K562 (cell line): Measurements from ENCODE around the gene HOXB1. TPM values are rescaled to one million over a fixed set of nuclear protein-coding genes. Genes with fewer than 3 reads are reported as not detected.
A peak's percentile ranks its signal among the peaks of the same experiment; 100 is the strongest.

Source experiments
- ARID3A ChIP-seq: IDR thresholded peaks from 2 replicates; pipeline ENCODE4 v1.6.1; 2012; ENCODE audit warnings: low read depth, low read length, improper control_type of control experiment, borderline replicate concordance
- ELF2 ChIP-seq: fragments of 250-450 bp; sonication (Bioruptor Pico); IDR thresholded peaks from 2 replicates; pipeline ENCODE4 v1.5.0; 2021; ENCODE audit warnings: mild to moderate bottlenecking
- ZBTB40 ChIP-seq, 2 experiments: fragments of 450-650 bp in 1 of 2; sonication (generic) in 1 of 2; formaldehyde crosslinking in 1 of 2; IDR thresholded peaks; 2 replicates each; pipeline versions ENCODE4 v1.7.1 to v1.9.0; 2016 to 2022; ENCODE audit warnings: inconsistent platforms in 1 of 2, mild to moderate bottlenecking in 1 of 2, missing genetic modification reagents in 1 of 2
- ZNF197 ChIP-seq: fragments of 200-800 bp; sonication (Bioruptor generic); IDR thresholded peaks from 2 replicates; pipeline ENCODE4 v1.6.1; 2016; ENCODE audit warnings: low read depth, missing genetic modification characterization, missing compliant biosample characterization
- polyA plus RNA-seq, 8 experiments: library from polyadenylated mRNA; depleted of rRNA in 4 of 8; stranded (reverse) in 5 of 8; unstranded in 3 of 8; fragments of >200 nt; fragmentation: Nextera tagmentation in 2 of 8; fragmentation: Illumina TruSeq in 1 of 8; extraction: Ambion mirVana in 2 of 8; extraction: Trizol in 1 of 8; gene quantifications; 2 replicates each; pipeline versions ENCODE4 v1.2.1 to v1.2.3, GENCODE V29; 2011 to 2014; ENCODE audit warnings: inconsistent platforms in 1 of 8, missing spikeins in 1 of 8
- total RNA-seq, 7 experiments: library from RNA; depleted of rRNA in 6 of 7; stranded (reverse); fragments of >200 nt in 6 of 7; fragmentation: Illumina TruSeq in 2 of 7; extraction: Trizol in 2 of 7; gene quantifications; 2 replicates each; pipeline versions ENCODE4 v1.2.1 to v1.2.3, GENCODE V29; 2011 to 2021; ENCODE audit warnings: low replicate concordance in 1 of 7
- TF ChIP-seq, protein P1 (sequence below): sonication (generic); formaldehyde crosslinking; IDR thresholded peaks from 2 replicates; pipeline ENCODE4 v1.8.1; 2023; ENCODE audit warnings: mild to moderate bottlenecking, missing genetic modification reagents
- TF ChIP-seq, protein P2 (sequence below): sonication (generic); formaldehyde crosslinking; IDR thresholded peaks from 2 replicates; pipeline ENCODE4 v1.8.1; 2022; ENCODE audit warnings: missing genetic modification reagents
- TF ChIP-seq, protein P3 (sequence below): sonication (generic); formaldehyde crosslinking; IDR thresholded peaks from 2 replicates; pipeline ENCODE4 v1.8.1; 2022; ENCODE audit warnings: missing genetic modification reagents

HOXB1 gene
- total and polyA plus RNA-seq, 9 of the 15 experiments (the other 6 are each of a cell fraction or from before 2014, with no cell fraction given) = 0.04 TPM; not detected in 8

DNA sequence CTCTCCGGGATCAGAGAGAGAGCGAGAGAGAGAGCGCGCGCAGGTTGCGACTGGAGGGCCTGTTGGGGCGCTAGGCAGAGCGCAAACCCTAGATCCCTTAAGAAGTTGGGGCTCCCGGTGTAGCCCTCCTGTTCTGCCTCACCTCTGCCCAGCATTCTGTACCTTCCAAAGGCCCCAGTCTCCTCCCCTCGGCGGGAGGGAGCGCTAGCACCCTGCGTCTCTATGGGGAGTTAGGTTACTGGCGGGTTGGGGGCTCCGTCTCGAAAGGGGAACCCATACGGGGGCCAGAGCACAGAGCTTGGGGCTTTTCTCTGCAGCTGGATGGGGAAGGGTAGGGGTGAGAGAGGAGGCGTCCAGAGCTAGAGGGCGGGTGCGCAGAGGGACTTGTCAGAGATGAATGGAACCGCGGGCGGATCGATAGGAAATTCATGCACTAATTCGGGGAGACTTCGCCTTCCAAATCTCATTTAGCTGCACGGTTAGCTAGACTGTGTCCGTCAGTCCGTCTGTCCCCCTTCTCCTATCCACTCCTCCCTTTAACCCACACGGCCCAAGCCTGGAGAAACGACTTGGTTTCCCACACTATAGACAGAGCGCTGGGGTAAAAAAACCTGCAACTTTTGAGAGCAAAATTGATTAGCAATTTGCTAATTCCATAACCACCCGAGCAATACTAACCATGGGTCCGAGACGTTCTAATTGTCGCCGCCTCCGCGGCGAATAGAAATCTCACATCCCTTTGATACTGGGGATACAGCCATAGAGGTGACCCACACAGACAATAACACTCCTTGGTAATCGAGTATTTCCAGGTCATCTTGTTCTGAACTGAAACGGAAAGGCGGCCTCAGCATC is 48.0 kb upstream of the HOXB1 start (continued):
- TF ChIP-seq, protein P1, sequence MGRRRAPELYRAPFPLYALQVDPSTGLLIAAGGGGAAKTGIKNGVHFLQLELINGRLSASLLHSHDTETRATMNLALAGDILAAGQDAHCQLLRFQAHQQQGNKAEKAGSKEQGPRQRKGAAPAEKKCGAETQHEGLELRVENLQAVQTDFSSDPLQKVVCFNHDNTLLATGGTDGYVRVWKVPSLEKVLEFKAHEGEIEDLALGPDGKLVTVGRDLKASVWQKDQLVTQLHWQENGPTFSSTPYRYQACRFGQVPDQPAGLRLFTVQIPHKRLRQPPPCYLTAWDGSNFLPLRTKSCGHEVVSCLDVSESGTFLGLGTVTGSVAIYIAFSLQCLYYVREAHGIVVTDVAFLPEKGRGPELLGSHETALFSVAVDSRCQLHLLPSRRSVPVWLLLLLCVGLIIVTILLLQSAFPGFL (CRISPR knock-in tag) = no peak
- TF ChIP-seq, protein P2, sequence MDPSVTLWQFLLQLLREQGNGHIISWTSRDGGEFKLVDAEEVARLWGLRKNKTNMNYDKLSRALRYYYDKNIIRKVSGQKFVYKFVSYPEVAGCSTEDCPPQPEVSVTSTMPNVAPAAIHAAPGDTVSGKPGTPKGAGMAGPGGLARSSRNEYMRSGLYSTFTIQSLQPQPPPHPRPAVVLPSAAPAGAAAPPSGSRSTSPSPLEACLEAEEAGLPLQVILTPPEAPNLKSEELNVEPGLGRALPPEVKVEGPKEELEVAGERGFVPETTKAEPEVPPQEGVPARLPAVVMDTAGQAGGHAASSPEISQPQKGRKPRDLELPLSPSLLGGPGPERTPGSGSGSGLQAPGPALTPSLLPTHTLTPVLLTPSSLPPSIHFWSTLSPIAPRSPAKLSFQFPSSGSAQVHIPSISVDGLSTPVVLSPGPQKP = no peak
- TF ChIP-seq ARID3A = no peak
- TF ChIP-seq ZNF197 (CRISPR knock-in tag) = no peak; the same call in 1 of the 2 replicates
- TF ChIP-seq ZBTB40 (IDR thresholded peaks at IDR 0.05) = 0 out of 2 replicates have a peak, but pooled peaks have one; percentile 33
- TF ChIP-seq ZBTB40 (CRISPR knock-in tag; IDR thresholded peaks at IDR 0.05) = no peak
- TF ChIP-seq, protein P3, sequence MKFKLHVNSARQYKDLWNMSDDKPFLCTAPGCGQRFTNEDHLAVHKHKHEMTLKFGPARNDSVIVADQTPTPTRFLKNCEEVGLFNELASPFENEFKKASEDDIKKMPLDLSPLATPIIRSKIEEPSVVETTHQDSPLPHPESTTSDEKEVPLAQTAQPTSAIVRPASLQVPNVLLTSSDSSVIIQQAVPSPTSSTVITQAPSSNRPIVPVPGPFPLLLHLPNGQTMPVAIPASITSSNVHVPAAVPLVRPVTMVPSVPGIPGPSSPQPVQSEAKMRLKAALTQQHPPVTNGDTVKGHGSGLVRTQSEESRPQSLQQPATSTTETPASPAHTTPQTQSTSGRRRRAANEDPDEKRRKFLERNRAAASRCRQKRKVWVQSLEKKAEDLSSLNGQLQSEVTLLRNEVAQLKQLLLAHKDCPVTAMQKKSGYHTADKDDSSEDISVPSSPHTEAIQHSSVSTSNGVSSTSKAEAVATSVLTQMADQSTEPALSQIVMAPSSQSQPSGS (CRISPR knock-in tag) = no peak
- no peak for TF ChIP-seq ELF2 (CRISPR knock-in tag)
